ENCODE data around the gene MYO1G.

The MYO1G gene

DNA sequence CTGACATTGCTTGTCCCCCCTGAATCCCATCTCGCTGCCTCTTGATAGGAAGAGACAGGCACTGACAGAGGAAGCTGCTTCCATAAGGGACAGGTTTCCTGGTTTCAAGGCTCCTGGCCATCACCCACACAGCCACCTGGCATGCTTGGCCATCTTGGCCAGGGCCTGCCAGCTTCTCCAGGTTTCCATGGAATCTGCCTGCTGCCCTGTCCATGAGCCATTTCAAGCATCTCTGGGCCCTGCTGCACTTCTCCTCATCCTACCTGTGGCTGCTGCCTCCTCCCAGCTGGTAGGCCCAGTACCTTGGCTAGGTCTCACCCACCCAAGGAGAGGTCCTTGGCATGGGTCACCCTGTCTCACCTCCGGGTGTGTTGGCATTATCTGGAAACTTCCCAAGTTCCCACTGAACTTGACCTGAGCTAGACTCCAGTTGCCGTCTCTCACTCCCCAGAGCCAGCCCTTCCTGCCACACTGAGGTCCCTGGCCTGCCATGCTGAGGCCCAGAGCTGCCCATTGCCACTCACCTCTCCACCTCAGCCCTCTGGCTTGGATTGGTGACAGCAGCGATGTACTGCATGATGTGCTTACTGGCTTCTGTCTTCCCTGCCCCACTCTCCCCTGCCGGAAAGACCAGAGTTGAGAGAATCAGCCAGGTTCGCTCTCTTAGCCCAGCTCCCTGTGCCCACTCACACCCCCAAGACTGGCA is 2.6 kb downstream of the MYO1G start (continued):
- TF ChIP-seq ZFP30 (CRISPR knock-in tag; IDR thresholded peaks at IDR 0.05), result no peak
- no peak for TF ChIP-seq ZNF565 (CRISPR knock-in tag; conservative IDR thresholded peaks at IDR 0.05; ENCODE audit: low read depth)
- TF ChIP-seq ZNF8 (CRISPR knock-in tag; IDR thresholded peaks at IDR 0.05), result no peak
- no peak for TF ChIP-seq ARNTL (CRISPR knock-in tag; IDR thresholded peaks at IDR 0.05; ENCODE audit: borderline replicate concordance, low read depth)
- no peak for TF ChIP-seq ZNF70 (CRISPR knock-in tag; IDR thresholded peaks at IDR 0.05)
- TF ChIP-seq, protein P1, sequence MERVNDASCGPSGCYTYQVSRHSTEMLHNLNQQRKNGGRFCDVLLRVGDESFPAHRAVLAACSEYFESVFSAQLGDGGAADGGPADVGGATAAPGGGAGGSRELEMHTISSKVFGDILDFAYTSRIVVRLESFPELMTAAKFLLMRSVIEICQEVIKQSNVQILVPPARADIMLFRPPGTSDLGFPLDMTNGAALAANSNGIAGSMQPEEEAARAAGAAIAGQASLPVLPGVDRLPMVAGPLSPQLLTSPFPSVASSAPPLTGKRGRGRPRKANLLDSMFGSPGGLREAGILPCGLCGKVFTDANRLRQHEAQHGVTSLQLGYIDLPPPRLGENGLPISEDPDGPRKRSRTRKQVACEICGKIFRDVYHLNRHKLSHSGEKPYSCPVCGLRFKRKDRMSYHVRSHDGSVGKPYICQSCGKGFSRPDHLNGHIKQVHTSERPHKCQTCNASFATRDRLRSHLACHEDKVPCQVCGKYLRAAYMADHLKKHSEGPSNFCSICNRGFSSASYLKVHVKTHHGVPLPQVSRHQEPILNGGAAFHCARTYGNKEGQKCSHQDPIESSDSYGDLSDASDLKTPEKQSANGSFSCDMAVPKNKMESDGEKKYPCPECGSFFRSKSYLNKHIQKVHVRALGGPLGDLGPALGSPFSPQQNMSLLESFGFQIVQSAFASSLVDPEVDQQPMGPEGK (CRISPR knock-in tag; IDR thresholded peaks at IDR 0.05; ENCODE audit: borderline replicate concordance), result no peak
- TF ChIP-seq BACH2 (CRISPR knock-in tag; IDR thresholded peaks at IDR 0.05; ENCODE audit: borderline replicate concordance), result no peak
- no peak for TF ChIP-seq PPARA (CRISPR knock-in tag; IDR thresholded peaks at IDR 0.05; ENCODE audit: borderline replicate concordance)
- no peak for TF ChIP-seq CSDC2 (CRISPR knock-in tag; IDR thresholded peaks at IDR 0.05)
- no peak for TF ChIP-seq GLIS3 (CRISPR knock-in tag; IDR thresholded peaks at IDR 0.05)

- no peak for TF ChIP-seq SNAI2 (CRISPR knock-in tag; IDR thresholded peaks at IDR 0.05)
- no peak for TF ChIP-seq ZFP30 (CRISPR knock-in tag; IDR thresholded peaks at IDR 0.05)
- no peak for TF ChIP-seq PPARA (CRISPR knock-in tag; IDR thresholded peaks at IDR 0.05; ENCODE audit: borderline replicate concordance)
- no peak for TF ChIP-seq ARNTL (CRISPR knock-in tag; IDR thresholded peaks at IDR 0.05; ENCODE audit: borderline replicate concordance, low read depth)
- no peak for TF ChIP-seq ZNF8 (CRISPR knock-in tag; IDR thresholded peaks at IDR 0.05)
- no peak for TF ChIP-seq ESRRG (CRISPR knock-in tag; IDR thresholded peaks at IDR 0.05)
- TF ChIP-seq ISL1 (CRISPR knock-in tag; IDR thresholded peaks at IDR 0.05), result no peak
- no peak for TF ChIP-seq ZC3H10 (CRISPR knock-in tag; IDR thresholded peaks at IDR 0.05)
- TF ChIP-seq ZNF565 (CRISPR knock-in tag; conservative IDR thresholded peaks at IDR 0.05; ENCODE audit: low read depth), result no peak
- TF ChIP-seq, protein P2, sequence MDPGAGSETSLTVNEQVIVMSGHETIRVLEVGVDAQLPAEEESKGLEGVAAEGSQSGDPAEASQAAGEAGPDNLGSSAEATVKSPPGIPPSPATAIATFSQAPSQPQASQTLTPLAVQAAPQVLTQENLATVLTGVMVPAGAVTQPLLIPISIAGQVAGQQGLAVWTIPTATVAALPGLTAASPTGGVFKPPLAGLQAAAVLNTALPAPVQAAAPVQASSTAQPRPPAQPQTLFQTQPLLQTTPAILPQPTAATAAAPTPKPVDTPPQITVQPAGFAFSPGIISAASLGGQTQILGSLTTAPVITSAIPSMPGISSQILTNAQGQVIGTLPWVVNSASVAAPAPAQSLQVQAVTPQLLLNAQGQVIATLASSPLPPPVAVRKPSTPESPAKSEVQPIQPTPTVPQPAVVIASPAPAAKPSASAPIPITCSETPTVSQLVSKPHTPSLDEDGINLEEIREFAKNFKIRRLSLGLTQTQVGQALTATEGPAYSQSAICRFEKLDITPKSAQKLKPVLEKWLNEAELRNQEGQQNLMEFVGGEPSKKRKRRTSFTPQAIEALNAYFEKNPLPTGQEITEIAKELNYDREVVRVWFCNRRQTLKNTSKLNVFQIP (CRISPR knock-in tag; IDR thresholded peaks at IDR 0.05; ENCODE audit: borderline replicate concordance, low read depth), result no peak
- no peak for TF ChIP-seq TOX (CRISPR knock-in tag; IDR thresholded peaks at IDR 0.05; ENCODE audit: borderline replicate concordance)
- no peak for TF ChIP-seq BACH2 (CRISPR knock-in tag; IDR thresholded peaks at IDR 0.05; ENCODE audit: borderline replicate concordance)
- no peak for TF ChIP-seq TCF4 (CRISPR knock-in tag; IDR thresholded peaks at IDR 0.05; ENCODE audit: borderline replicate concordance)
- no peak for TF ChIP-seq CSDC2 (CRISPR knock-in tag; IDR thresholded peaks at IDR 0.05)
- TF ChIP-seq ZNF70 (CRISPR knock-in tag; IDR thresholded peaks at IDR 0.05), result no peak
- ATAC-seq, result no peak
These were observed 3.3 kb downstream of the MYO1G start for GRCh38 chr7:44975331-44976039.

DNA sequence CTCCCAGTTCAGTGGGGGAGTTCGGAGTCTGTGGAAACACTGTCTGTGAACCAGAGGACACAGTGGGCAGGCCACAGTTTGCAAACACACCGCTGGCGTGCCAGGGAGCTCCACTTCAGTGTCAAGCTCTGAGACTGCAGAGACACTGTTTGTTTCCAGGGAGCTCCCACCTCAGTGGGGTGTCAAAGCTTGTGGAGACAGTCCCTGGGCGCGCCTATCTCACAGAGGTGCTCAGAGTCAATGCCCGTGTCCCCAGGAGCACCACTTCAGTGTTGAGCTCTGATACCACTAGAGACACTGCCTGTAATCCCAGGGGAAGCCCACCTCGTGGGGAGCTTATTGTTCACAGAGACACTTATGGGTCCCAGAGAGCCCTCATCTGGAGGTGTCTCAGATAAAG is 4.3 kb downstream of the MYO1G start:
- no peak for TF ChIP-seq ZNF70 (CRISPR knock-in tag; IDR thresholded peaks at IDR 0.05)
- no peak for TF ChIP-seq GLIS3 (CRISPR knock-in tag; IDR thresholded peaks at IDR 0.05)
- TF ChIP-seq ARNTL (CRISPR knock-in tag; IDR thresholded peaks at IDR 0.05; ENCODE audit: borderline replicate concordance, low read depth), result no peak
- no peak for TF ChIP-seq TCF4 (CRISPR knock-in tag; IDR thresholded peaks at IDR 0.05; ENCODE audit: borderline replicate concordance)
- TF ChIP-seq TSHZ2 (CRISPR knock-in tag; IDR thresholded peaks at IDR 0.05), result no peak
- TF ChIP-seq SNAI2 (CRISPR knock-in tag; IDR thresholded peaks at IDR 0.05), result no peak
- TF ChIP-seq ZNF565 (CRISPR knock-in tag; conservative IDR thresholded peaks at IDR 0.05; ENCODE audit: low read depth), result no peak
- TF ChIP-seq CSDC2 (CRISPR knock-in tag; IDR thresholded peaks at IDR 0.05), result no peak

More for the DNA sequence above, 4.3 kb downstream of the MYO1G start:
- ATAC-seq, result no peak

All from SK-N-SH treated with all-trans-retinoic acid at 6 μM for 48 hours (cell line).